ENCODE measurements around the gene PAX5. TPM values are rescaled to one million over a fixed set of nuclear protein-coding genes. Genes with fewer than 3 reads are reported as not detected.

The PAX5 gene
- total and polyA plus RNA-seq, 2 of the 13 experiments (the other 11 are each of a cell fraction or from before 2014, with no cell fraction given): not detected

DNA sequence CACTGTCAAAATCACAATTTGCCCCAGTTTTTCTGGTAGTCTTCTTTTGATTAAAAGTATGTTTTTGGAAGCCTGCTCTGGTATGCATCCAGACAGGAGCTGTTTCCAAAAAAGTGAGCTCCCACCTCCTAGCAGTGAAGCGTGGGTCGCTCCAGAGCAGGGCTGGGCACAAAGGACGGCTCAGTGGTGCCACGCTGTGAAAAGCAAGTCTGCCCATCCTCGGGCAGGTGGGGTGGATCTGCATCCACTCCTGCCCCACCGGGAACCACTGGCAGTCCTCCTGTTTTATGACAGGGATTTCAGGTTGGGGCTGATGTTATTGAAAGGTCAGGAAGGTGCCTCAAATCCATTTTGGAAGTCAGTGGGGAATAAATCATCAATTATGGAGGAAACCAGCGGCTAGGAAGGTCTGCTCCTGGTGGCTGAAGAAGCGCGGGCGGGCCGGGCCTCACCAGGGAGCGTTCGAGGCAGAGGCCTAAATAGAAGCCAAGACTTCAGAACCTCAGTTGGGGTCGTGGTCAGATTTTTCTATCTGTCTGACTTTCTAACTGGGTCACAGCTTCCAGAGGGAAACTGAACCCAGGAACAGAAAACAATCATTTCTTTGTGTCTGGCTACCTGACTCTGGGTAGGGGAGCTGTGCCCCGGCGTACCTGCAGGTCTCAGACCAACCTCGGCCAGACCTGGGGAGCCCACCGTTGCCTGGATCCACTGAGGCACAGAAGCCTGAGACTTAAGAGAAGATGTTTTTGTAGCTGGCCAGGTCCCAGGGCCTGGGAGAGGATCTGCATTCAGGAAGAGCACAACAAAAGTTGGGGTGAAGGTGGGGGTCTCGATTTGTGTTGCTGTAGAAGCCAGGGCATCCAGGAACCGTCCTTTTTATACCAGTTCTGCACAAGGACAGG lies 168.1 kb downstream of the PAX5 start (continued):
- TF ChIP-seq, protein P1, sequence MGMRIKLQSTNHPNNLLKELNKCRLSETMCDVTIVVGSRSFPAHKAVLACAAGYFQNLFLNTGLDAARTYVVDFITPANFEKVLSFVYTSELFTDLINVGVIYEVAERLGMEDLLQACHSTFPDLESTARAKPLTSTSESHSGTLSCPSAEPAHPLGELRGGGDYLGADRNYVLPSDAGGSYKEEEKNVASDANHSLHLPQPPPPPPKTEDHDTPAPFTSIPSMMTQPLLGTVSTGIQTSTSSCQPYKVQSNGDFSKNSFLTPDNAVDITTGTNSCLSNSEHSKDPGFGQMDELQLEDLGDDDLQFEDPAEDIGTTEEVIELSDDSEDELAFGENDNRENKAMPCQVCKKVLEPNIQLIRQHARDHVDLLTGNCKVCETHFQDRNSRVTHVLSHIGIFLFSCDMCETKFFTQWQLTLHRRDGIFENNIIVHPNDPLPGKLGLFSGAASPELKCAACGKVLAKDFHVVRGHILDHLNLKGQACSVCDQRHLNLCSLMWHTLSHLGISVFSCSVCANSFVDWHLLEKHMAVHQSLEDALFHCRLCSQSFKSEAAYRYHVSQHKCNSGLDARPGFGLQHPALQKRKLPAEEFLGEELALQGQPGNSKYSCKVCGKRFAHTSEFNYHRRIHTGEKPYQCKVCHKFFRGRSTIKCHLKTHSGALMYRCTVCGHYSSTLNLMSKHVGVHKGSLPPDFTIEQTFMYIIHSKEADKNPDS (CRISPR knock-in tag; IDR thresholded peaks at IDR 0.05): no peak
- TF ChIP-seq ZNF615 (CRISPR knock-in tag; IDR thresholded peaks at IDR 0.05; ENCODE audit: borderline replicate concordance) (no peak), RFX5 (IDR thresholded peaks at IDR 0.05; ENCODE audit: low read depth, low read length) (no peak), JUNB (CRISPR knock-in tag; IDR thresholded peaks at IDR 0.05; ENCODE audit: borderline replicate concordance) (no peak)
- TF ChIP-seq, protein P2, sequence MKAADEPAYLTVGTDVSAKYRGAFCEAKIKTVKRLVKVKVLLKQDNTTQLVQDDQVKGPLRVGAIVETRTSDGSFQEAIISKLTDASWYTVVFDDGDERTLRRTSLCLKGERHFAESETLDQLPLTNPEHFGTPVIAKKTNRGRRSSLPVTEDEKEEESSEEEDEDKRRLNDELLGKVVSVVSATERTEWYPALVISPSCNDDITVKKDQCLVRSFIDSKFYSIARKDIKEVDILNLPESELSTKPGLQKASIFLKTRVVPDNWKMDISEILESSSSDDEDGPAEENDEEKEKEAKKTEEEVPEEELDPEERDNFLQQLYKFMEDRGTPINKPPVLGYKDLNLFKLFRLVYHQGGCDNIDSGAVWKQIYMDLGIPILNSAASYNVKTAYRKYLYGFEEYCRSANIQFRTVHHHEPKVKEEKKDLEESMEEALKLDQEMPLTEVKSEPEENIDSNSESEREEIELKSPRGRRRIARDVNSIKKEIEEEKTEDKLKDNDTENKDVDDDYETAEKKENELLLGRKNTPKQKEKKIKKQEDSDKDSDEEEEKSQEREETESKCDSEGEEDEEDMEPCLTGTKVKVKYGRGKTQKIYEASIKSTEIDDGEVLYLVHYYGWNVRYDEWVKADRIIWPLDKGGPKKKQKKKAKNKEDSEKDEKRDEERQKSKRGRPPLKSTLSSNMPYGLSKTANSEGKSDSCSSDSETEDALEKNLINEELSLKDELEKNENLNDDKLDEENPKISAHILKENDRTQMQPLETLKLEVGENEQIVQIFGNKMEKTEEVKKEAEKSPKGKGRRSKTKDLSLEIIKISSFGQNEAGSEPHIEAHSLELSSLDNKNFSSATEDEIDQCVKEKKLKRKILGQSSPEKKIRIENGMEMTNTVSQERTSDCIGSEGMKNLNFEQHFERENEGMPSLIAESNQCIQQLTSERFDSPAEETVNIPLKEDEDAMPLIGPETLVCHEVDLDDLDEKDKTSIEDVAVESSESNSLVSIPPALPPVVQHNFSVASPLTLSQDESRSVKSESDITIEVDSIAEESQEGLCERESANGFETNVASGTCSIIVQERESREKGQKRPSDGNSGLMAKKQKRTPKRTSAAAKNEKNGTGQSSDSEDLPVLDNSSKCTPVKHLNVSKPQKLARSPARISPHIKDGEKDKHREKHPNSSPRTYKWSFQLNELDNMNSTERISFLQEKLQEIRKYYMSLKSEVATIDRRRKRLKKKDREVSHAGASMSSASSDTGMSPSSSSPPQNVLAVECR (CRISPR knock-in tag; IDR thresholded peaks at IDR 0.05; ENCODE audit: borderline replicate concordance): no peak

Measured in HepG2 (cell line).